Panc1 (cell line): Measurements from ENCODE around the gene SH3PXD2A. TPM values are rescaled to one million over a fixed set of nuclear protein-coding genes. Genes with fewer than 3 reads are reported as not detected.

Source experiments
- ATAC-seq: fragments of 200-7000 bp; cut with Tn5 transposase; 2 replicates; pipeline ENCODE4 v1.9.1; 2020; ENCODE audit warnings: mild to moderate bottlenecking, moderate library complexity
- BruUV-seq: library from RNA; stranded (reverse); fragments of 400-500 nt; replicated peaks from 2 replicates; lab custom pipeline; 2021; lab: Mats Ljungman, UMichigan
- CTCF ChIA-PET: fragments of 300-600 bp; sonication (Branson Sonifier 250); formaldehyde crosslinking; loops from one replicate; lab custom pipeline; 2022; ENCODE audit warnings: antibody characterized with exemption; lab: Charles Lee
- POLR2A ChIA-PET: fragments of 300-600 bp; sonication (Branson Sonifier 250); formaldehyde crosslinking; loops from one replicate; lab custom pipeline; 2022; ENCODE audit warnings: antibody characterized with exemption; lab: Charles Lee
- DNase-seq: peaks from one replicate; pipeline ENCODE4 v3.0.0-alpha.2; 2010; ENCODE audit warnings: low read depth, low spot score
- H3K27ac ChIP-seq: 2 replicates; pipeline ENCODE4 v1.5.1; 2011; ENCODE audit warnings: mild to moderate bottlenecking, low read length, inconsistent platforms
- H3K27me3 ChIP-seq: fragments of 200-500 bp; sonication (Bioruptor generic); 2 replicates; pipeline ENCODE4 v1.6.0; 2014; ENCODE audit warnings: low read length, inconsistent platforms; ENCODE audit not compliant: control insufficient read depth, insufficient read depth
- H3K36me3 ChIP-seq: fragments of 200-500 bp; sonication (Bioruptor generic); 2 replicates; pipeline ENCODE4 v1.5.1; 2014; ENCODE audit warnings: inconsistent platforms, mild to moderate bottlenecking, low read length, moderate library complexity; ENCODE audit not compliant: control insufficient read depth, insufficient read depth
- H3K4me1 ChIP-seq: 2 replicates; pipeline ENCODE4 v1.5.1; 2011; ENCODE audit warnings: inconsistent platforms, mild to moderate bottlenecking, low read length, moderate library complexity; ENCODE audit not compliant: control insufficient read depth, insufficient read depth
- H3K4me3 ChIP-seq, 2 experiments: 2 replicates each; pipeline ENCODE4 v1.5.1; 2011 to 2012; ENCODE audit warnings: low read depth in 2 of 2, low read length in 2 of 2, mild to moderate bottlenecking in 2 of 2, inconsistent platforms in 1 of 2, moderate library complexity in 1 of 2
- H3K9me3 ChIP-seq: fragments of 200-500 bp; sonication (Bioruptor generic); 2 replicates; pipeline ENCODE4 v1.5.1; 2014; ENCODE audit warnings: low read depth, mild to moderate bottlenecking, inconsistent platforms, low read length, moderate library complexity; ENCODE audit not compliant: control insufficient read depth, insufficient read depth
- POLR2AphosphoS5 ChIP-seq: IDR thresholded peaks from 2 replicates; pipeline ENCODE4 v1.6.1; 2012; ENCODE audit warnings: mild to moderate bottlenecking, low read depth, low read length, moderate library complexity
- SIN3A ChIP-seq: IDR thresholded peaks from 2 replicates; pipeline ENCODE4 v1.6.1; 2012; ENCODE audit warnings: low read depth, mild to moderate bottlenecking, low read length, moderate library complexity, borderline replicate concordance; ENCODE audit not compliant: insufficient read depth
- TCF7L2 ChIP-seq: IDR thresholded peaks from 2 replicates; pipeline ENCODE4 v1.6.1; 2011; ENCODE audit warnings: mild to moderate bottlenecking, low read depth, low read length, inconsistent platforms
- in situ Hi-C: cut with HindIII; loops from 2 replicates; pipeline ENCODE4 v1.10.0; 2016; ENCODE audit warnings: low sequenced_read_pairs, low pct_unique_long_range_greater_than_20kb
- intact Hi-C: fragments of 100-400 bp; cut with micrococcal nuclease; formaldehyde crosslinking; loops from one replicate; pipeline ENCODE4 v1.10.0; 2022; ENCODE audit not compliant: unreplicated experiment
- total RNA-seq: library from RNA; stranded (reverse); gene quantifications from one replicate; pipeline ENCODE4 v1.2.1, GENCODE V29; 2021; ENCODE audit not compliant: unreplicated experiment
- TF ChIP-seq, protein P1 (sequence below): fragments of 450-650 bp; IDR thresholded peaks from 2 replicates; pipeline ENCODE4 v1.5.1; 2017; ENCODE audit warnings: mild to moderate bottlenecking
- TF ChIP-seq, protein P2 (sequence below), 2 experiments: IDR thresholded peaks; 2 replicates each; pipeline ENCODE4 v1.6.1; 2011 to 2012; ENCODE audit warnings: low read depth in 2 of 2, control low read depth in 1 of 2, low read length in 1 of 2, mild to moderate bottlenecking in 1 of 2, moderate library complexity in 1 of 2; ENCODE audit not compliant: insufficient read depth in 1 of 2

SH3PXD2A gene
- total RNA-seq, 1 experiment from 2014 or later = 5.7 TPM

DNA sequence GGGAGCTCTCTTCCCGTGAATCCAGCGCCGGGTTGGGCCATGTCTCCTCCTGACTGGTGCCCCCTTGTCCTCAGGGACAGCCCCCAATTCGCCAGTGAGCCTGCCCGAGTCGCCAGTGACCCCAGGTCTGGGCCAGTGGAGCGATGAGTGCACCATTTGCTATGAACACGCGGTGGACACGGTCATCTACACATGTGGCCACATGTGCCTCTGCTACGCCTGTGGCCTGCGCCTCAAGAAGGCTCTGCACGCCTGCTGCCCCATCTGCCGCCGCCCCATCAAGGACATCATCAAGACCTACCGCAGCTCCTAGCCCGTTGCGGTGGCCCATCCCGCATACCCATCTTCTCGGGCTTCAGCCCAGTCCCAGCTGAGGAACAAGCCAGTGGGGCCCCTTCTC lies 265.3 kb downstream of the SH3PXD2A start:
- ATAC-seq (no peak), DNase-seq (no peak)
- H3K4me3 ChIP-seq = no peak overlapping the region
- no TSS peak for BruUV-seq
- H3K9me3 ChIP-seq = no peaks in the 10 kb centered on the region
- no peaks in the 10 kb centered on the region for H3K27me3 ChIP-seq
- H3K27ac ChIP-seq = no peak overlapping the region
- intact Hi-C loops (no loop called here), in situ Hi-C loops (no loop called here)
- H3K36me3 ChIP-seq = no peaks in the 10 kb centered on the region
- no peaks in the 10 kb centered on the region; the same call in 1 of the 2 replicates for H3K4me1 ChIP-seq
- CTCF ChIA-PET = no interaction called here
- TF ChIP-seq, protein P1, sequence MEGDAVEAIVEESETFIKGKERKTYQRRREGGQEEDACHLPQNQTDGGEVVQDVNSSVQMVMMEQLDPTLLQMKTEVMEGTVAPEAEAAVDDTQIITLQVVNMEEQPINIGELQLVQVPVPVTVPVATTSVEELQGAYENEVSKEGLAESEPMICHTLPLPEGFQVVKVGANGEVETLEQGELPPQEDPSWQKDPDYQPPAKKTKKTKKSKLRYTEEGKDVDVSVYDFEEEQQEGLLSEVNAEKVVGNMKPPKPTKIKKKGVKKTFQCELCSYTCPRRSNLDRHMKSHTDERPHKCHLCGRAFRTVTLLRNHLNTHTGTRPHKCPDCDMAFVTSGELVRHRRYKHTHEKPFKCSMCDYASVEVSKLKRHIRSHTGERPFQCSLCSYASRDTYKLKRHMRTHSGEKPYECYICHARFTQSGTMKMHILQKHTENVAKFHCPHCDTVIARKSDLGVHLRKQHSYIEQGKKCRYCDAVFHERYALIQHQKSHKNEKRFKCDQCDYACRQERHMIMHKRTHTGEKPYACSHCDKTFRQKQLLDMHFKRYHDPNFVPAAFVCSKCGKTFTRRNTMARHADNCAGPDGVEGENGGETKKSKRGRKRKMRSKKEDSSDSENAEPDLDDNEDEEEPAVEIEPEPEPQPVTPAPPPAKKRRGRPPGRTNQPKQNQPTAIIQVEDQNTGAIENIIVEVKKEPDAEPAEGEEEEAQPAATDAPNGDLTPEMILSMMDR = no peak
- TF ChIP-seq TCF7L2 (no peak), POLR2AphosphoS5 (no peak), SIN3A (no peak)
- TF ChIP-seq, protein P2, sequence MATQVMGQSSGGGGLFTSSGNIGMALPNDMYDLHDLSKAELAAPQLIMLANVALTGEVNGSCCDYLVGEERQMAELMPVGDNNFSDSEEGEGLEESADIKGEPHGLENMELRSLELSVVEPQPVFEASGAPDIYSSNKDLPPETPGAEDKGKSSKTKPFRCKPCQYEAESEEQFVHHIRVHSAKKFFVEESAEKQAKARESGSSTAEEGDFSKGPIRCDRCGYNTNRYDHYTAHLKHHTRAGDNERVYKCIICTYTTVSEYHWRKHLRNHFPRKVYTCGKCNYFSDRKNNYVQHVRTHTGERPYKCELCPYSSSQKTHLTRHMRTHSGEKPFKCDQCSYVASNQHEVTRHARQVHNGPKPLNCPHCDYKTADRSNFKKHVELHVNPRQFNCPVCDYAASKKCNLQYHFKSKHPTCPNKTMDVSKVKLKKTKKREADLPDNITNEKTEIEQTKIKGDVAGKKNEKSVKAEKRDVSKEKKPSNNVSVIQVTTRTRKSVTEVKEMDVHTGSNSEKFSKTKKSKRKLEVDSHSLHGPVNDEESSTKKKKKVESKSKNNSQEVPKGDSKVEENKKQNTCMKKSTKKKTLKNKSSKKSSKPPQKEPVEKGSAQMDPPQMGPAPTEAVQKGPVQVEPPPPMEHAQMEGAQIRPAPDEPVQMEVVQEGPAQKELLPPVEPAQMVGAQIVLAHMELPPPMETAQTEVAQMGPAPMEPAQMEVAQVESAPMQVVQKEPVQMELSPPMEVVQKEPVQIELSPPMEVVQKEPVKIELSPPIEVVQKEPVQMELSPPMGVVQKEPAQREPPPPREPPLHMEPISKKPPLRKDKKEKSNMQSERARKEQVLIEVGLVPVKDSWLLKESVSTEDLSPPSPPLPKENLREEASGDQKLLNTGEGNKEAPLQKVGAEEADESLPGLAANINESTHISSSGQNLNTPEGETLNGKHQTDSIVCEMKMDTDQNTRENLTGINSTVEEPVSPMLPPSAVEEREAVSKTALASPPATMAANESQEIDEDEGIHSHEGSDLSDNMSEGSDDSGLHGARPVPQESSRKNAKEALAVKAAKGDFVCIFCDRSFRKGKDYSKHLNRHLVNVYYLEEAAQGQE (IDR thresholded peaks at IDR 0.05; ENCODE audit: insufficient read depth in 1 of 2, low read depth in 2 of 2, low read length in 1 of 2) = no peak
- POLR2A ChIA-PET = no interaction called here

DNA sequence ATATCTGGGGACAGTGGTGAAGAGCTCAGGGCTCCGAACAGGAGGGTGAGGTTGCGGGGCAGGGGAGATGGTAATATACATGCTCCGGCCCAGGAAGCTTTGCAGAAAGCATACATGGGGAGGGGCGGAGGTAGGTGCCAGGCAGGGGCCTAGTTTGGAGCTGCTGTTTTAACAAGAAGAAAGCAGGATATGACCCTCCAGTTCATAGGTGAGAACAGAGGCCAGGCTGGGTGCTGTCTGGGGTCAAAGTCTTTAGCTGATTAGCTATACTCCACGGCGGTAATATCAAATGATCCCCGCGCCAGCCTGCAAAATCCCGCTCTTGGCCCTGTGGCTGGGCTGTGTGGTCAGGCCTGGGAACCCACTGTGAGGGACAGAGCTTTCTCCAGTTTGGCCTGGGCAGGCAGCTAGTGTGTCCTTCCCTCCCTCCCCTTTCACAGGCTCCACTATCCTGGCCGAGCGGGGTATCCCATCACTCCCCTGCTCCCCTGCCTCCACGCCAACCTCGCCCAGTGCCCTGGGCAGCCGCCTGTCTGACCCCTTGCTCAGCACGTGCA lies 266.2 kb downstream of the SH3PXD2A start:
- no TSS peak for BruUV-seq
- in situ Hi-C loops = no loop called here

More for the DNA sequence above, 266.2 kb downstream of the SH3PXD2A start:
- Histone ChIP-seq H3K4me3 (no peak overlapping the region), H3K36me3 (no peaks in the 10 kb centered on the region), H3K4me1 (no peaks in the 10 kb centered on the region; the same call in 1 of the 2 replicates), H3K9me3 (no peaks in the 10 kb centered on the region), H3K27me3 (no peaks in the 10 kb centered on the region), H3K27ac (no peak overlapping the region)
- no peak for TF ChIP-seq SIN3A
- TF ChIP-seq POLR2AphosphoS5 = no peak
- no peak for TF ChIP-seq TCF7L2
- TF ChIP-seq, protein P2 (IDR thresholded peaks at IDR 0.05; ENCODE audit: insufficient read depth in 1 of 2, low read depth in 2 of 2, low read length in 1 of 2) = no peak
- TF ChIP-seq, protein P1 = no peak
- POLR2A ChIA-PET = no interaction called here
- DNase-seq (no peak), ATAC-seq (no peak)
- CTCF ChIA-PET = interaction anchor here (0.7 to 1.7 kb wide), 2 partner anchors 9 to 12 kb away, joined by 4 to 8 read pairs; no protein-coding TSS in a partner anchor
- intact Hi-C loops = no loop called here
